AG09319 (cell line): Measurements from ENCODE around the gene GRK4.

Experiments used
- DNase-seq: peaks from one replicate; pipeline ENCODE4 v3.0.0-alpha.2; 2010; ENCODE audit warnings: low read depth; ENCODE audit errors: extremely low read depth
- CTCF ChIP-seq: IDR thresholded peaks from 2 replicates; pipeline ENCODE4 v1.5.1; 2011; ENCODE audit warnings: low read depth, mild to moderate bottlenecking, inconsistent platforms, low read length, moderate library complexity

GRK4 gene

GRCh38 chr4:2991243-2991642 is 27.9 kb downstream of the GRK4 start:
- TF ChIP-seq CTCF, result no peak

DNA sequence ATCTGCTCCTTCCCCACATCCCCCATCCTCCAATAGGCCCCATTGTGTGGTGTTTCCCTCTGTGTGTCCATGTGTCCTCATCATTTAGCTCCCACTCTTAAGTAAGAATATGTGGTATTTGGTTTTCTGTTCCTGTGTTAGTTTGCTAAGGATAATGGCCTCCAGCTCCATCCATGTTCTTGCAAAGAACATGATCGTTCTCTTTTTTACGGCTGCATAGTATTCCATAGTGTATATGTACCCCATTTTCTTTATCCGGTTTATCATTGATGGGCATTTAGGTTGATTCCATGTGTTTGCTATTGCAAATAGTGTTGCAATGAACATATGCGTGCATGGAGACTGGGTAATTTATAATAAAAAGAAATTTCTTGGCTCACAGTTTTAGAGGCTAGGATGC is 31.5 kb downstream of the GRK4 start:
- no peak for DNase-seq
- no peak for TF ChIP-seq CTCF

More at GRCh38 chr4:2991243-2991642, 27.9 kb downstream of the GRK4 start:
- DNase-seq, result no peak

DNA sequence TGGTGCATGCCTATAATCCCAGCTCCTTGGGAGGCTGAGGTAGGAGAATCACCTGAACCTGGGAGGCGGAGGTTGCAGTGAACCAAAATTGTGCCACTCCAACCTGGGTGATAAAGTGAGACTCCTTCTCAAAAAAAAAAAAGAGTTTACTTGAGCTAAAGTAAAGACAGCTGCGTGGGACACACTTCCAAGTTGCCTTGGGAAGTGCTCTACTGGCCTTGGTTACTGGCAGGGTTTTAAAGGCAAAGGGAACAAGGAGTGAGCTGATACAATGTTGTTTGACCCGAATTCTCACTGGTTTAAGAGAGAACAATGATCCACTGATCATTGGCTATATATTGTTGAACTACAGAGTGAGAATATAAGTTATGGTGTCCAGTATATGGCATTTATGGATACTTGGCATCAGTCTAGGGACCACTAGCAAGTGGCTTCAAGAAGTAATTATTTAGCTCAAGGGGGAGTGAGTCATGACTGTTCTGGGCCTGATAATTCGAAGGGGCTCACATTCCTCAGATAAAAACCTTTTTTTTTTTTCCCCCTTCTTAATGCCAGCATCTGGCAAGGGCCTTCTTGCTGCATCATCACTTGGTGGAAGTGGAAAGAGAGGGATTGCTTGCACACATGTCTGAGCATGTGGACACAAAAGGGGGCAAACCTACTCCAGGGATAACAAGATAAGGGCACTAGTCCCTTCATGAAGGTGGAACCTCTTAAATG is 32.3 kb downstream of the GRK4 start:
- DNase-seq, result no peak
- TF ChIP-seq CTCF, result no peak

- TF ChIP-seq CTCF, result no peak
- DNase-seq, result no peak
These were observed 33.0 kb downstream of the GRK4 start for GRCh38 chr4:2996415-2996814.

- DNase-seq, result no peak
- no peak for TF ChIP-seq CTCF
These were observed 44.4 kb downstream of the GRK4 start for GRCh38 chr4:3007724-3008123.

DNA sequence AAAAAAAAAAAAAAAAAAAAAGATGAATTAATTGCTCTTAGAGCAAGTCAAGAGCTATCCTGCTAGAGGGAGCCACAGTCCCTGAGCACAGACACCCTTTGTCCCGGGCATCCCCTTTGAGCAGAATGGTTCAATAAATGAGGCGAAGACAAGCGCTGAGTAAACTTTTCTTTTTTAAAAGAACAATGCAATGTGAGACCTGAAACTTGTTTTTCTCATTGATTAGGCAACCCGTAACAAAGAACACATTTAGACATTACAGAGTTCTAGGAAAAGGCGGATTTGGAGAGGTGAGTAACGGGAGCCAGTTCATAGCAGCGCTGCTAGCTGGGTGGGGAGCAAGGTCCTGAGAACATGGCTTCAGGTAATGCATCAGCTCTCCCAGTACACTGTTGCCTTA is 46.1 kb downstream of the GRK4 start:
- TF ChIP-seq CTCF, result peak; percentile 54
- peak; percentile 44 for DNase-seq

DNA sequence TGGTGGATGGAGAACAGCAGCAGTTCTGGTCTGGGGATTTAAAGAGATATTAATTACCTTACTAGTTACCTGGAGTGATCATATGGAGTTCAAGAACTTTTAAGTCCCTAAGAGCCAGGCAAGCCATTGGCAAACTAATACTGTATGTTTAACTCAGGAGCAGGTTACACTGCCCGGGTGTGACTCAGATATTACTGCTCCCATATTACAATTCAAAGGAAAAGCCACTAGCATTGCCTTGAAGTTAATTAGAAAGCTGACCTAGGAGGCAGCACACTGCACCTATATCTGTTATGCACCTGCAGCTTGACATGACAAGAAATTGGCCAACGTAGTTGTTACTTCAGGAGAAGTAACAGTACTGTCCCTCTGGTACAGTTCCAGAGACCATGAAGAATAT is 47.2 kb downstream of the GRK4 start:
- no peak for DNase-seq
- TF ChIP-seq CTCF, result no peak
